DMS79 (cell line): ENCODE data around the gene DNAJC18.
A peak's percentile ranks its signal among the peaks of the same experiment; 100 is the strongest.
"Not testable (repeated sequence)": the region's sequence is repeated elsewhere in the genome, so short reads cannot be mapped to it uniquely, and the experiment has no call there.

Experiments used
- DNase-seq: peaks from one replicate; lab custom pipeline; 2025; lab: John Stamatoyannopoulos, UW

The DNAJC18 gene

GRCh38 chr5:139426203-139426885, 13.0 kb downstream of the DNAJC18 start:
- no peak for DNase-seq

- no peak for DNase-seq
These were observed 13.8 kb downstream of the DNAJC18 start for GRCh38 chr5:139425497-139425896.

- DNase-seq: no peak
These were observed 16.9 kb downstream of the DNAJC18 start for GRCh38 chr5:139422307-139422893.

GRCh38 chr5:139419226-139420192, 19.8 kb downstream of the DNAJC18 start:
- no peak for DNase-seq

GRCh38 chr5:139418793-139419192, 20.5 kb downstream of the DNAJC18 start:
- DNase-seq: no peak

- DNase-seq: peak; percentile 76
These were observed 22.1 kb downstream of the DNAJC18 start for GRCh38 chr5:139417214-139417613.

GRCh38 chr5:139416651-139417050, 22.7 kb downstream of the DNAJC18 start:
- no peak for DNase-seq

- DNase-seq: no peak
These were observed 23.5 kb downstream of the DNAJC18 start for GRCh38 chr5:139415869-139416268.

GRCh38 chr5:139415221-139415861, 24.0 kb downstream of the DNAJC18 start:
- no peak for DNase-seq

GRCh38 chr5:139414581-139415130, 24.7 kb downstream of the DNAJC18 start:
- no peak for DNase-seq

GRCh38 chr5:139413963-139414362, 25.4 kb downstream of the DNAJC18 start:
- no peak for DNase-seq

GRCh38 chr5:139413153-139413552, 26.2 kb downstream of the DNAJC18 start:
- DNase-seq: no peak

GRCh38 chr5:139410993-139411828, 28.1 kb downstream of the DNAJC18 start:
- no peak for DNase-seq

GRCh38 chr5:139410121-139410992, 29.0 kb downstream of the DNAJC18 start:
- DNase-seq: no peak

GRCh38 chr5:139409116-139409515, 30.2 kb downstream of the DNAJC18 start:
- not testable (repeated sequence) for DNase-seq

- DNase-seq: no peak
These were observed 31.1 kb downstream of the DNAJC18 start for GRCh38 chr5:139408191-139408590.

GRCh38 chr5:139407517-139407916, 31.8 kb downstream of the DNAJC18 start:
- DNase-seq: no peak

GRCh38 chr5:139406963-139407362, 32.4 kb downstream of the DNAJC18 start:
- DNase-seq: no peak

- peak; percentile 11 for DNase-seq
These were observed 34.9 kb downstream of the DNAJC18 start for GRCh38 chr5:139404484-139404840.
